HUES64 (cell line): ENCODE data around the gene DDC.

Source experiments
- H3K27ac ChIP-seq: 2 replicates; pipeline ENCODE4 v1.7.0; 2013; ENCODE audit warnings: low read depth, low read length, inconsistent platforms
- H3K27me3 ChIP-seq: 2 replicates; pipeline ENCODE4 v1.6.1; 2013; ENCODE audit warnings: mild to moderate bottlenecking, low read length; ENCODE audit not compliant: insufficient read depth
- H3K36me3 ChIP-seq: 2 replicates; pipeline ENCODE4 v1.6.1; 2013; ENCODE audit warnings: mild to moderate bottlenecking, low read length; ENCODE audit not compliant: insufficient read depth
- H3K4me1 ChIP-seq: 2 replicates; pipeline ENCODE4 v1.6.1; 2013; ENCODE audit warnings: mild to moderate bottlenecking, low read length, moderate library complexity; ENCODE audit not compliant: insufficient read depth
- H3K4me3 ChIP-seq: 2 replicates; pipeline ENCODE4 v1.5.1; 2013; ENCODE audit warnings: mild to moderate bottlenecking, low read length, moderate library complexity
- H3K9ac ChIP-seq: 2 replicates; pipeline ENCODE4 v1.6.1; 2013; ENCODE audit warnings: mild to moderate bottlenecking, low read depth, low read length
- H3K9me3 ChIP-seq: 2 replicates; pipeline ENCODE4 v1.6.1; 2013; ENCODE audit warnings: low read depth, low read length; ENCODE audit not compliant: insufficient read depth
- WGBS: fragments of 150-250, 120-280 bp; methylation state at CpG from one replicate; pipeline ENCODE4 v1.1.7; 2013; ENCODE audit warnings: missing lambda C conversion rate; 5-methylcytosine and 5-hydroxymethylcytosine counted together

DDC gene

DNA sequence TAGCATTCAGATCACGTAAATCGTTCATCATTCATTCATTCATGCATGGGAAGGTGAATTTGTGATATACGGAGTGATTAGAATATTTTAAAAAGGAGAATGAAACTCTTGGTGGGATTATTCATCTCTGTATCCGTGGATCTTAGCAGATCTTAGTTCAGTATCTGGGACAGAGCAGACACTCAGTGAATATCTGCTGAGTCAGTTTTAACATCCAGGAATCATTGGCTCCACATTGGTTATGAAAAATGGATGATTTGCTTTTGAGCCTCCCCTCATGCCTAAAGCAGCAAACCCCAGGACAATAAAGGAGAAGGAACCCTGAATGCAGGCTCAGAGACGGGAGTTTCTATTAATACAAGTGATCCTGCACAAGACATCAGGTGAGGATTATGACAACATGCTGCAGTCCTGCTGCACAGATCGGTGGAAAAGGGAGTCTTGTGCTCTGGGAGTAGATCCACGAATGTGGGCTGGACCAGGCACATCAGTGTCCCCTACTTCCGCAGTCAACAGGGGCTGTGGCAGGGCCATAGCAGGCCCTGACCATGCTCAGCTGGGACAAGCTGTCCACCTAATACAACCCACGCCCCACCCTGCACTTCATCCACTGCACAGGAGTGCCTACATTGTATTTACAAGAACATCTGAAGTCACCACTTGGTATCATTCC is 88.1 kb downstream of the DDC start:
- WGBS = 96% methylated on average over 9 of the region's 9 CpGs
- H3K4me1 ChIP-seq = no peaks in the 10 kb centered on the region
- no peaks in the 10 kb centered on the region for H3K27me3 ChIP-seq
- no peak overlapping the region for H3K4me3 ChIP-seq
- no peaks in the 10 kb centered on the region for H3K9me3 ChIP-seq
- H3K27ac ChIP-seq = no peak overlapping the region
- no peak overlapping the region for H3K9ac ChIP-seq
- no peaks in the 10 kb centered on the region for H3K36me3 ChIP-seq

DNA sequence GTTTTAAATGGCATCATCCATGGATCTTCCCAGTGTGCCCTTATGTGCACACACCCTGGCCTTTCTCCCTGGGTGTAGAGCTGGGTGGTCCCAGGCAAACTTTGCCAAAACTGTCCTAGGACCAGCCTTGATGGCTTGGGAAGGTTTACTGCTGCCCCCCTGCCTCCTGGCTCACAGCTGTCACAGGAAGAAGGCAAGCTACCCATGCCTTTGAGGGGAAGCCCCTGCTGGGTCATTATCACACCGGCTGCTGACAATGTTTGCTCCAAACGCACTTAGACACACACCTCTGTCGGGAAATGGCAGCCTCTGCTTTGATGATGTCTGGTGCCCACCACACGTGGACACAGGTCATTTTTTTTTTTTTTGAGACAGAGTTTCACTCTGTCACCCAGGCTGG is 89.9 kb downstream of the DDC start:
- Histone ChIP-seq H3K9ac (no peak overlapping the region), H3K36me3 (no peaks in the 10 kb centered on the region), H3K4me1 (no peaks in the 10 kb centered on the region), H3K4me3 (no peak overlapping the region), H3K9me3 (no peaks in the 10 kb centered on the region), H3K27me3 (no peaks in the 10 kb centered on the region), H3K27ac (no peak overlapping the region)
- WGBS = 48% methylated on average over 4 of the region's 4 CpGs

DNA sequence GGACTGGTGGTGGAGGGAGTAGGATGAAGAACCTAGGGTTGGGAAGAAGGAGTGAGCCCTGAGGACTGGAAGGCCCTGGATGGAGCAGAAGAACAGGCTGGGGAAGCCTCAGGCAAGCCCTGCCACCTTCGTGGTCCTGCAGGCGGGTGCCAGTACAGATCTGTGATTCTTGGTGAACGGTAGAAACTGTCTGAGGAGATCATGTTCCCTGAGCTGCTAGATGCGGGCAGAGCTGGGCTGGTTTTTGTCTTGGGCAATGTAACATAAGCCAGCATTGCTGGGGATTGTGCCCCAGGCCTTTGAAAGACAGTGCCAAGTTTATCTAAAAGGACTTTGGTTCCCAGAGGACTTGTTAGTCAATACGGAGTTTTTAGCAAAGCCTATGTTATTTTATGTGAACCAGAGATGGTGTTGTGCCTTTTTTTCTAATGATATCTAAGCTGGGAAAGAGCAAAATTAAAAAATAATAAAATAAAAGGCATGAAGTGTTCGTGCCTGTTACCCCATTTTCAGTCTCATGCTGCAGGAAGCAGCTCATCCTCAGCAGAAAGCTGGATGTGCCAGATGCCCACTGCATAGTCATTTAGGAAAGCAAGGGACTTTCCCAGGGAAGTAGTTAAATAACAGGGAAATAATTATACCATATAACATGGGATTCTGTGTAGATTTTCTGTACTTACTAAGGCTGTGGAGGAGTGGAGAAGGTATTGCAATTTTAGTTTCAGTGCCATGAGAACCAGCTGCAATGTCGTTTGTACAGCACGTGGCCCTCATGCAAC is 90.6 kb downstream of the DDC start:
- H3K9me3 ChIP-seq = no peaks in the 10 kb centered on the region
- H3K27ac ChIP-seq = no peak overlapping the region
- WGBS = 80% methylated on average over 8 of the region's 8 CpGs
- H3K27me3 ChIP-seq = no peaks in the 10 kb centered on the region
- no peaks in the 10 kb centered on the region for H3K4me1 ChIP-seq
- H3K36me3 ChIP-seq = no peaks in the 10 kb centered on the region
- no peak overlapping the region for H3K4me3 ChIP-seq
- no peak overlapping the region for H3K9ac ChIP-seq

DNA sequence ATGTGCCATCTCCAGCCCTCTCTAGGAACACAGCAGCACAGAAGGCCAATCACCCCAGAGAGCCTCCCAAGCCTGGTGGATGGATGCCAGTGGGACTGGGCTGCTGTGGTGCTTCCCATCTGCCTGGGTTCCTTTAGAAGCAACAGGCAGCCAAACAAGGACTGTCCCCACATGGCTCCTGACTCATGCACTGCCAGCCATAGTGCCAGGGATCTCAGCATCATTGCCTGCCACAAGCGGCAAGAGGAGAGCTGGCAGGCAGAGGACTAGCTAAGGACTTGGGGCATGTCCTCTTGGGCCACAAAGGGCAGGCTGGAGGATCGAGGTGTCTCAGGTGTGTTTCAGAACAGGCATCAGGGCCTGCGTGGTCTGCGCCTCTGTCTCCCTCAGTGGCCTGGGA is 91.7 kb downstream of the DDC start:
- 94% methylated on average over 4 of the region's 4 CpGs for WGBS
- no peaks in the 10 kb centered on the region for H3K36me3 ChIP-seq
- H3K4me1 ChIP-seq = no peaks in the 10 kb centered on the region
- H3K9ac ChIP-seq = no peak overlapping the region
- H3K4me3 ChIP-seq = no peak overlapping the region
- H3K27ac ChIP-seq = no peak overlapping the region
- H3K9me3 ChIP-seq = no peaks in the 10 kb centered on the region
- no peaks in the 10 kb centered on the region for H3K27me3 ChIP-seq

DNA sequence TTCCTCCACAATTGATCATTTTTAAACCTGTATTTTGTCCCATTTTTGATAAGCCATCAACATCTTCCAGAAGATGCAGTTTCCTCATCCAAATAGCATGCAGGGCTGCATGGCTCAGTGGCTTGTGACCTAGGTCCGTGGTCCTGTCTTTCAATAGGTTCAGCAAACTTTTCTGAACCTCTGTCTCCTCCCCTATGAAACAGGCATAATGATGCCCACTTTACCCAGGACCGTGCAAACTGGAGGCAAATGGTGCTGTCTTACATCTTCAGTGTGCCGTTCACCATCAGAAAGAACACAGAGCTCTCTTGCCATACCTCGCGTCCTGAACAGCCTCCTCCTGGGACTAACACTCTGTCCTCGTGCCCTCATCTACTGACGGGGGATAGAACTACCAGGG is 92.8 kb downstream of the DDC start:
- no peak overlapping the region for H3K9ac ChIP-seq
- peaks cover 3% of the 10 kb centered on the region; the same call in 1 of the 2 replicates for H3K27me3 ChIP-seq
- WGBS = 95% methylated on average over 7 of the region's 7 CpGs
- H3K27ac ChIP-seq = no peak overlapping the region
- H3K4me3 ChIP-seq = no peak overlapping the region
- H3K36me3 ChIP-seq = no peaks in the 10 kb centered on the region
- H3K9me3 ChIP-seq = no peaks in the 10 kb centered on the region
- no peaks in the 10 kb centered on the region for H3K4me1 ChIP-seq

DNA sequence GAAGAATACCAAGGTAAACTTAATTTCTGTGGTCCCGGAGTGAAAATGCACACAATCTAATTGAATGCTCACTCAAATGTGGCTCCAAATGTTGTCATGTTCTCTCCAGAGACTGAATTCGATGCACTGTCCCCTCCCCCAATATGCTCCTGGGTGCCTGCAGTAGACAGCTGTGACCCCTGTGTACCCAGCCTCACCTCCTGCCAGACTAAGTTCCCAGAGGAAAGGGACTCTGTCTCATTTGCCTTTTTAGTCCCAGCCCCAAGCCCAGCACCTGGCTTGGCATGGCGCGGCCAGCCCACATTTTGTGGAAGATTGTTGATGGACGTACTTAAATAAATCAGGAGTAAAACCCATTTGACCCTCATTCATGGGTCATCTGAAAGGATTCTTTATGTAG is 93.2 kb downstream of the DDC start:
- Histone ChIP-seq H3K27ac (no peak overlapping the region), H3K4me3 (no peak overlapping the region), H3K9me3 (no peaks in the 10 kb centered on the region), H3K27me3 (peaks cover 8% of the 10 kb centered on the region; the same call in 1 of the 2 replicates), H3K4me1 (no peaks in the 10 kb centered on the region), H3K36me3 (no peaks in the 10 kb centered on the region), H3K9ac (no peak overlapping the region)
- WGBS = 99% methylated on average over 5 of the region's 5 CpGs

DNA sequence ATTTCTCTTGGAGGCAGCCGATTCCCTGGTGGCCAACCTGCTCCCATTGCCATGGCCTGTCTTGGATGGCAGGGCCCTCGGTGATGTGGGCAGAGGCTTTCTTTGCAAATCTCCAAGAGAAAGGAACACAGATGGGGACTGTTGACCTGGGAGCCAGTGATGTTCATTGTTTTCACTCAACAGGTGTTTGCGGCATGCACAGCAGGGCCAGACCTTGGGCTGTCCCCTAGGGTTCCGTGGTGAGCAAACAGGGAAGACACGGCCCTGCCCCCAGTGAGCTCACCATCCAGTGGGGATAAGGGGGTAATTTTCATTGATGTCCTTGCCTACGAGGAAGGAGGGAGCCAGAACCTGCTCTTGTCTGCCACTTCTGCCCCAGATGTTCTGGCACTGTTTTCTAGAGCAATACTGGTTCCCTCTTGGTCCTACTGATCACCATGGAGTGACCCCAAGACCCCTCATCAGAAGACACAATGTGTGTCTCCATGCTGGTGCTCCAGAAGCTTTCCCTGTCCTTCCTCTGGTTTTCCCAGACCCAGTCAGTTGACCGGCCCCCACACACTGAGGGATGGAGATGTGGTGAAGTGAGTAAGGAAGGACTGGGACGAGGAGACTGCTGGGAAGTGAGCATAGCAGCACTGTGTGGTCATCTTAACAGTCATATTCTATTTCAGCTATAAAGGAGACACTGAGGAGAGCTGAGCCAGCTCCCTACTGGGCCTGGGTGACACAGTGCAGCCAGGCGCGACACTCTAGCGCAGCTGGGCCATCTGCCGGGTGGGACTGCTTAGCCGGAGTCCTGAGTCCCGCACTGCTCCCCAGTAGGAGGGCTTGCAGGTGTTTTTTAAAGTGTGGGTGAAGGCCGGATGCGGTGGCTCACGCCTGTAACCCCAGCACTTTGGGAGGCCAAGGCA is 94.7 kb downstream of the DDC start:
- Histone ChIP-seq H3K9me3 (no peaks in the 10 kb centered on the region), H3K9ac (no peak overlapping the region), H3K27ac (no peak overlapping the region), H3K4me1 (no peaks in the 10 kb centered on the region), H3K27me3 (peaks cover 10% of the 10 kb centered on the region; the same call in 1 of the 2 replicates), H3K36me3 (no peaks in the 10 kb centered on the region), H3K4me3 (no peak overlapping the region)
- WGBS = 94% methylated on average over 17 of the region's 17 CpGs

DNA sequence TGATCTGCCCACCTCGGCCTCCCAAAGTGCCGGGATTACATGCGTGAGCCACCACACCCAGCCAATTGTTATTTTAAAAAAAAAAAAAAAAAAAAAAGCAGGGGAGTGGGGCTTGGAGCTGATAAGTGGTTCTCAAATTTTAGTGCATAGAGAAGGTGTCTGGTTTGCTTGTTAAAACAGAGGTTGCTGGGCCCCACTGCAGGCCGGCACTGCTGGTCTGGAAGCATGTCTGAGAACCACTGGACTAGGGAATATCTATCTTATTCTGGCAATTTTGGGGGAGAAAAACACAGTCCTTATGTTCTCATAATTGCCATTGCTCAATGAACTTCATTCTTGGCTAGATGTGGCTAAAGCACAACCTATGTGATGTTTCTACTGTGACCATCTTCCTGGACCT is 96.0 kb downstream of the DDC start:
- WGBS = 94% methylated on average over 3 of the region's 4 CpGs

DNA sequence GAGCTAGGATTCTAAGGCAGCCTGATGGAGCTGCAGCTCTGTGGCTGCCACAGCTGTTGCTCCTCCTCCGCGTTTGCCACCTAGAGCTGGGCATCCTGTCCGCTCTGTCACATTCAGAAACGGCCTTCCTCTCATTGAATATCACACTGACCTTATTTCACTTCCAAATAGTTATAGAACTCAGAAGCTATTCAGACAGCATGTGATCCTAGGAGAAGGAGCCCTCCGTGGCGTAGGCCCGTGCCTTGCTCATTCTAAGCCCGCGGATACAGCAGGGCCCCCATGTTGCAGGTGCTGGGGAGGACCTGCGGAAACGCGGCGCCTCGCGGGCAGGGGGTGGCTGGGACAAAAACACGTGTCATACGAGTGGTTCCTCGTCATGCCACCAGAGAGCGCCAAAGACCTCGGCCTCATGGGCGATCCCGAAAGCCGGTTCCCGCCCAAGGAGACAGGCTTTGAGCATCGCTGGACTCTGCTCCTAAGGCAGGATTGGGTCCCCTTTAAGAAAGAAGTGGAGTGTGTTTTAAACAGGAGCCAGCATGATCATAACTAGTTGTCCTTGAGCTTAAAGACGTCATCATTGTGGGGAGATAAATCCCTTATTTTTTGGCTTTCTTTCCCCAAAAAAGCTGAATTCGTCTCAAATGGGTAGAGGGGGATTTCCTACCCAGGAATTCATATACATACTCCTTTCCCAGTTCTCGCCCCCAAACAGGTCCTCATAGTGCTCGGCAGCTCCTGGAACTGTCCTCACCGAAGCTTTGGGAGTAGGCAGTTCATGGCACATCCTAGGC is 97.2 kb downstream of the DDC start:
- Histone ChIP-seq H3K36me3 (no peaks in the 10 kb centered on the region), H3K4me1 (no peaks in the 10 kb centered on the region), H3K9me3 (no peaks in the 10 kb centered on the region), H3K4me3 (no peak overlapping the region), H3K27ac (no peak overlapping the region), H3K9ac (no peak overlapping the region), H3K27me3 (peaks cover 10% of the 10 kb centered on the region; the same call in 1 of the 2 replicates)
- 20% methylated on average over 29 of the region's 30 CpGs for WGBS

More for the DNA sequence above, 96.0 kb downstream of the DDC start:
- Histone ChIP-seq H3K4me1 (no peaks in the 10 kb centered on the region), H3K27ac (no peak overlapping the region), H3K9me3 (no peaks in the 10 kb centered on the region), H3K4me3 (no peak overlapping the region), H3K9ac (no peak overlapping the region), H3K36me3 (no peaks in the 10 kb centered on the region), H3K27me3 (peaks cover 10% of the 10 kb centered on the region; the same call in 1 of the 2 replicates)

DNA sequence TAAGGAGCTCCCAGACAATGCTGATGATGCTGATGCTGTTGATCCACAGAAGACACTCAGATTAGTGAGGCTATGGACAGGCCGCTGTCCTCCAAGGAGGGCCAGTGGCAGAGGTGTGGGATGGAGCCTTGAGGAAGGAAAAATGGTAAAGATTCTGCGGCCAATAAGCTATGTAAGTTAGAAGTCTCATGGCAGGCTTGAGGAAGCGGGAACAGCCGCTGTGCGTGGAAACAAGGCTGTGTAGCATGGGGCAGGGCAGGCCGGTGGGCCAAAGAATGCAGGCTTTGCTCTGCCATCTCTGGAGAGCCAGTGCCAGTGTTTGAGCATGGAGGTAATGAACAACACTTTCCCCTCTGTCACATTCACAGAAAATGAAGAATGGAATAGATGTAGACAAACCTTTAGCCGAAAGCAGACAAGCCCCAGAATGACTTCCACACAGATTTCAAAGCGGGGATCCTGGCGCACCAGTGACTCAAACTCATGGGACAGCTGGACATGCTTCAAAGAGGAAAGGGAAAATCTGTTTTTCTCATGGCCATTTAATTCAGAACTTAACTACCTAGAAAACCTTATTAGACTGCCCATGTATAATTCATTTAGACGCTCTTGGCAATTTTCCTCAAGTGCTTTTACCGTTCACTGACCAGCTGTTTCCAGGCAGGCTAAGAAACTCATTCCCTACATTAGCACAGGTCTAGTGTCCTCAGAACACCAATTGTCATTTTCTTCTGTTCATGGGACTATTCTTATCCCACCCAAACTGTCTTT is 98.2 kb downstream of the DDC start:
- H3K4me1 ChIP-seq = no peaks in the 10 kb centered on the region
- no peaks in the 10 kb centered on the region for H3K9me3 ChIP-seq
- H3K27ac ChIP-seq = no peak overlapping the region
- 95% methylated on average over 11 of the region's 11 CpGs for WGBS
- no peak overlapping the region for H3K9ac ChIP-seq
- no peaks in the 10 kb centered on the region for H3K36me3 ChIP-seq
- no peak overlapping the region for H3K4me3 ChIP-seq
- peaks cover 10% of the 10 kb centered on the region; the same call in 1 of the 2 replicates for H3K27me3 ChIP-seq
